Muscle layer of colon (tissue), 2 donors: ENCODE measurements around the gene SCAMP5.

ENCODE experiments used
- H3K27ac ChIP-seq: one replicate; pipeline ENCODE4 v1.7.0; 2013; ENCODE audit warnings: low read depth, mild to moderate bottlenecking, low read length, moderate library complexity
- H3K27me3 ChIP-seq, 2 donors: one replicate each; pipeline ENCODE4 v1.7.0; 2013; ENCODE audit warnings: low read length in 2 of 2, mild to moderate bottlenecking in 2 of 2; ENCODE audit not compliant: insufficient read depth in 2 of 2, control insufficient read depth in 1 of 2
- H3K36me3 ChIP-seq: one replicate; pipeline ENCODE4 v1.7.0; 2013; ENCODE audit warnings: mild to moderate bottlenecking, low read length; ENCODE audit not compliant: insufficient read depth
- H3K4me1 ChIP-seq: one replicate; pipeline ENCODE4 v1.7.0; 2013; ENCODE audit warnings: mild to moderate bottlenecking, low read length; ENCODE audit not compliant: insufficient read depth
- H3K4me3 ChIP-seq, 2 donors: one replicate each; pipeline ENCODE4 v1.7.0; 2013; ENCODE audit warnings: low read length in 2 of 2, low read depth in 1 of 2, mild to moderate bottlenecking in 1 of 2, moderate library complexity in 1 of 2
- H3K9ac ChIP-seq: one replicate; pipeline ENCODE4 v1.7.0; 2013; ENCODE audit warnings: low read length
- H3K9me3 ChIP-seq: one replicate; pipeline ENCODE4 v1.7.0; 2013; ENCODE audit warnings: mild to moderate bottlenecking, low read length
- donor health status: abdominal sarcoma.
- donor health status: Adenocarcinoma of cecum.

Gene SCAMP5, protein sequence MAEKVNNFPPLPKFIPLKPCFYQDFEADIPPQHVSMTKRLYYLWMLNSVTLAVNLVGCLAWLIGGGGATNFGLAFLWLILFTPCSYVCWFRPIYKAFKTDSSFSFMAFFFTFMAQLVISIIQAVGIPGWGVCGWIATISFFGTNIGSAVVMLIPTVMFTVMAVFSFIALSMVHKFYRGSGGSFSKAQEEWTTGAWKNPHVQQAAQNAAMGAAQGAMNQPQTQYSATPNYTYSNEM

DNA sequence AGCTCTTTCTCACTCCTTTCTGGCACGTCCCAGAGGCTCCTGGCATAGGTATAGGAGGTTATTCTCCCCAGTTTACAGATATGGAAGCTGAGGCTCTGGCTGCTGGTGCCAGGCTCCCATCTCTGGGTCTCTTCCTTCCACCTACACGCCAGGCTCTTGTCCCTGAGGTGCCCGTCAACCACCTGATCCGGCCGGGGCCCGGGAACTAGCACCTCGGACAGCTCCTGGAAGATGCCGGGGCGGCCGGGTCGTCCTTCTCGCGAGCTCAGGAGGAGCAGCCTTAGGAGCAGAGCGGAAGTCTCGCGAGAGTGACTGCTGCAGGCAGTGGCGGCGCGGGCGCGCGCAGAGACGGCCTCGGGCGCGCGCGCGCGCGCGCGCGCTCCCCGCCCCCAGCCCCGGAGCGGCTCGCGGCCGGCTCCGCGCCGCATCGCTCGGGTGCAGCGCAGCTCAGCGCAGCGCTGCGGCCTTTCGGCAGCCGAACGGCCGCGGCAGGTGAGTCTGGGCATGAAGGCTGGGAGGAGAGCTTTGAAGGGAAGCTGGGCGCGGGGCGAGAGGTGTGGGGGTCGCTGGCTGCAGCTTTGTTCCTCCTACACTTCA lies at the start of gene SCAMP5:
Gene SCAMP5 (plus strand): TSS at position 382 of the 597 bp plus-strand sequence. CDS start 16,277 bp downstream, outside the sequence.
- Histone ChIP-seq H3K9ac (no peak within 1 kb of the TSS), H3K27me3 (peaks cover 12 to 30% of the 10 kb centered on the region in 2 donors), H3K27ac (no peak within 1 kb of the TSS), H3K4me1 (peaks cover 6% of the 10 kb centered on the region), H3K36me3 (no peaks in the 10 kb centered on the region), H3K4me3 (peak within 1 kb of the TSS; percentile 55 to 60), H3K9me3 (no peaks in the 10 kb centered on the region)

DNA sequence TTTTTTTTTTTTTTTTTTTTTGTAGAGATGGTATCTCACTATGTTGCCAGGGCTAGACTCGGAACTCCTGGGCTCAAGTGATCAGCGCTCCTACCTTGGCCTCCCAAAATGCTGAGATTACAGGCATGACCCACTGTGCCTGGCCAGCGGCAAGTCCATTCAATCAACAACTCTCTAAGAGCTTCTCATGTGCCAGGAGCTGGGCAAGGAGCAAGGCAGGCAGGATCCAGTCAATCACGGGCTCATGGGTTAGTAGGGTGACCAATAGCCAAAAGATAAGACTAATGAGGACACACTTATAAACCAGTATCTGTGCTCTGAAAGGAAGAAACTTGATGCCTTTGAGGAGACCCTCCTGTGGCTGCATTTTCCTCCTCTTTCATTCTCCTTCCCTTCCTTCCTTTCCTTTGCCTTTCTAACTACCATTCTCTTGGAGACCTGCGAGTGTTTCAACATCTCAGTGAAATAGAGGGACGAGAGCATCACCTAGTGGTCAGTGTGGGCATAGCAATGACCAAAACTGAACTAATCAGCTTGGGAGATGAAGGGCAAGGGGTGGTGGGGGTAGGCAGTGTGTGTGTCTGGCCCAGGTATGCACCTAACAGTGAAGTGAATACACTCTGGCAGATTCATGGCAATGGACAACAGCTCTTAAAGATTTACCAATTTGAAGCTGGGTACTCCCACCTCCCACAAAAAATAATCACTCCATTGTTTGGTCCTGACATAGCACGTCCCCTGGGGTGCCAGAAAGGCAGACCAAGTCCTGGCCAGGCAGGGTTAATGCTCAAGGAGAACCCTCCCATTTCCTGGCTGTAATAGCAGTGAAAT lies 45.1 kb upstream of the SCAMP5 start:
- no peak overlapping the region for H3K9ac ChIP-seq
- H3K27me3 ChIP-seq = peaks cover 0 to 12% of the 10 kb centered on the region in 2 donors
- H3K9me3 ChIP-seq = no peaks in the 10 kb centered on the region
- H3K27ac ChIP-seq = no peak overlapping the region
- no peaks in the 10 kb centered on the region for H3K4me1 ChIP-seq
- no peaks in the 10 kb centered on the region for H3K36me3 ChIP-seq
- H3K4me3 ChIP-seq = no peak overlapping the region

DNA sequence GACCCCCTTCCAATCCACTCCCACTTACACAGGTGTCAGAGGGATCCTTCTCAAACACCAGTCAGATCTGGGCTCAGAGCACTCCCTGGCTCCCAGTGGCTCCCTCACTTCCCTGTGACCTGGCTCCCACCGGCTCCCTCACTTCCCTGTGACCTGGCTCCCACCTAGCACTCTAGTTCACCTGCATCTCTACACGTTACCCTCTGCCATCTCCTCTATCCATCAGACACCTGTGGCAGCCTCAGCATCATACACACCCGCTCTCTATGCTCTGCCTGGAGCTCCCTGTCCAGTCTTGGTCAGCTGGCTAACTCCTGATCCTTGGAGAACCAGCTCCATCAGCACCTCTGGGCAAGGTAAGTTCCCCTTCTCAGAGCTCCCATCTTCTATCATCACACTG lies 44.4 kb upstream of the SCAMP5 start:
- Histone ChIP-seq H3K4me3 (no peak overlapping the region), H3K4me1 (peaks cover 7% of the 10 kb centered on the region), H3K36me3 (no peaks in the 10 kb centered on the region), H3K9me3 (no peaks in the 10 kb centered on the region), H3K9ac (no peak overlapping the region), H3K27me3 (peaks cover 7 to 18% of the 10 kb centered on the region in 2 donors), H3K27ac (no peak overlapping the region)

DNA sequence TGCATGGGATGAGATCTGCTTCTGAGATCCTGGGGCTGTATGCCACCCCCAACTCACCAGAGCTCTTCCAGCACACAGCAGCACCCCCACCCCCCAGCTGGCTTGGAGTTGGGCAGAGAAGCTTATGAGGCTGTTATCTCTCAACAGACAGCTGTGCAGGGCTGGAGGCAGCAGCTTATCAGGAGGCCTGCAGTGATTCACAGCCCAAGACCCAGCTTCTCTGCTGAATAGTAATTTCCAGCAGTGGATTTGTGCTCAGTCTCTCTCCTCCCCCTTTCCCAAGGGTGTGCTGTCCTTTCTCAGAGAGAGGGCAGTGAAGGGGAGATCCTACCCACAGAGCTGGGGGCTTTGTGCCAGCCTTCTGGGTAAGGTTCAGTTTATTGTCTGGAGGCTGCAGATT lies 40.8 kb upstream of the SCAMP5 start:
- no peaks in the 10 kb centered on the region for H3K9me3 ChIP-seq
- H3K9ac ChIP-seq = no peak overlapping the region
- H3K27me3 ChIP-seq = peaks cover 23 to 46% of the 10 kb centered on the region in 2 donors
- no peak overlapping the region for H3K4me3 ChIP-seq
- no peak overlapping the region for H3K27ac ChIP-seq
- H3K4me1 ChIP-seq = peaks cover 21% of the 10 kb centered on the region
- no peaks in the 10 kb centered on the region for H3K36me3 ChIP-seq

DNA sequence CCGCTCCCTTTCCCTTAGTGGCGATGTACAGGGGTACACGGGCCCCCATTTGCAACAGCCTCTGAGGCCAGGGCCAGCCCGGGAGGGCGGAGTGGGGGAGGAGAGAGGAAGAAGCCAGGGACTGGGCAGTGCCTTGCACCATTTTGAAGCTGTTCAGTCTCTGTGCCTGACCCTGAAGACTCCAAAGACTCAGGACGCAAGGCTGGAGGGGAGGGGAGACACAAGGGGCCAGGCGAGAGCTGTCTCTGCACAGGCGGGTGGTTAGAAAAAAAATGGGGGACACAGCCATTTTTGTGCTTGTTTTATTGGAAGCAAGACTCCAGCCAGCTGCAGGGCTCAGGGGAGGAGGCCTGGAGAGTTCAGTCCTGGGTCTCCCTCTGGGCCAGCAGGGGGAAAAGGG lies 40.3 kb upstream of the SCAMP5 start:
- H3K4me1 ChIP-seq = peaks cover 21% of the 10 kb centered on the region
- H3K27ac ChIP-seq = peak overlapping the region; percentile 10
- no peaks in the 10 kb centered on the region for H3K9me3 ChIP-seq
- no peaks in the 10 kb centered on the region for H3K36me3 ChIP-seq
- H3K27me3 ChIP-seq = peaks cover 28 to 51% of the 10 kb centered on the region in 2 donors
- no peak overlapping the region for H3K4me3 ChIP-seq
- no peak overlapping the region for H3K9ac ChIP-seq

DNA sequence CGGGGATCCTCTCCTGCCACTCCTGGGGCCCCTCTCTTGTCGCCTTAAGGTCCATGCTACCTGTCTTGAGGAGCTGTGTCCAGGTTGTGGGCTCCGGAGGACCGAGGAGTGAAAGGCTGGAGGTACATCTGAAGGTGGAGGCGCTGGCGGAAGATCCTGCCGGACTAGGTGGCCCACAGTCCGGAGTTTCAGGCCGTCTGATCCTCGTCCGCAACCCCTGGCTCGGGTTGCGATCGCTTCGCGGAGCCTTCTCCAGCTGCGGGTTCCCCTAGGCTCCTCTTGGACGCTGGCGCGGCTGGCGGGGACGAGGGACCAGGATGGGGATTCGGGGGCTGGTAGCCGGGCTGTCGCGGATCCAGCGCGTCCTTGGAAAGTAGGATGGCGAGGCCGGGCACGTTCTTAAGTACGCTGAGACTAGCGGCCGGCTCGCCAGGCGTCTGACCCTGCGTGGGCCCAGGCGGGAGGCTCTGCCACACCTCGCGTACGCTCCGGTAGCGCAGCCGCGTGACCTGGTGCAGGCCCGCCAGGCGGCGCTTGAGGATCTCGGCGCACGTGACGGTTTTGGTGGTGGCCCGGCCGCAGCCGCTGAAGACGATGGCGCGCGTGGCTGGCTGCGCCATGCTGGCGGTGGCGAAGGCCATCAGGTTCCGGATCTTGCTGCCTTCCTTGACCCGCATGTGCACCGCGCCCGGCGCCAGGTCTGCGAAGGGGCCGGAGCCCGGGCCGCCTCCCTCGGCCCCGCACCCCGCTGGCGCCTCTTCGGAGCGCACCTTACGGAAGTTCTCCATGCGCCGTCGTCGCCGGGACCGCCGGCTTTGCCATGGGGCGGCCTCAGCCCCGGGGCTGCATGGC lies 39.3 kb upstream of the SCAMP5 start:
- H3K4me1 ChIP-seq = peaks cover 21% of the 10 kb centered on the region
- H3K9ac ChIP-seq = no peak overlapping the region
- H3K27ac ChIP-seq = peak overlapping the region; percentile 34
- no peaks in the 10 kb centered on the region for H3K9me3 ChIP-seq
- no peaks in the 10 kb centered on the region for H3K36me3 ChIP-seq
- peak overlapping the region; percentile 52 to 70 for H3K4me3 ChIP-seq
- H3K27me3 ChIP-seq = peaks cover 29 to 55% of the 10 kb centered on the region in 2 donors

DNA sequence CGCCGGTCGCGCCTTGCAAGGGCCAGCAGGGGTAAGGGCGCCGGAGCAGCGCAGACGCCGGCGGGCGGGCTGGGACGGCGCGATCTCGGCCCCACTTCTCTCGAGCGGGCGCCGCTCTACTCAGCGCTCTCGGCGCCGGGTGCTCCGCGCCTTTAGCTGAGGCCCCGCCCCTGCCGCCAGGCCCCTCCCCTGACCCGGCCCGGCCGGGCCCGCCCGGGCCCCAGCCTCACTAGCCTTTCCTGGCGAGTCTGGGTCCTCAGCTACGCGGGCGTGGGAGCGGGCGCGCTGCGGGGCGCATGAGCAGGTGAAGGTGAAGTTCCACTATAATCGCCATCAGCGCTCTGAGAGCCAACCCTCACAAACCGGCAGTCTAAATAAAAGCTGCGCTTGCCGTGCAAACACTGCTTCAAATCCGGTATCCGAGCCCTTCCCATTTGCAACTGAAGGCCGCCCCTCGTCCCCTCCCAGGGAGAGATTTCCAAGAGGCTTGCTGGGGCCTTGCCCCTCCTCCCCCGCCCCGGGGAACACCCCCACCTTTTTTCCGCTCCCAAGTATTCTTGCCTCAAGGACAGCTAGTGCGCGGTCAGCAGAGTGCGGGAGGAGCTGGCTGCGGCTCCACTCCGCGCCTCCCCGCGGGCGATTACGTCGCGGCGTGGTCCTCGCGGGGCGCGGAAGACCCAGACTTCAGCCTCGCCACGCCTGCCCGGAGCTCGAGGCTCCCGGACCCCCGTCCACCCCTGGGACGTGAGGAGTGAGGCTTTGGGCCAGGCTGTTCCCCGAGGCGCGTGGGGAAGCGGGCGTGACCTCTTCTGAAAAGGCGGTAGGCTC lies 38.5 kb upstream of the SCAMP5 start, which contains the start of gene RPP25:
Gene RPP25 (minus strand): TSS at position 125 of the 828 bp plus-strand sequence. CDS start 189 bp downstream, outside the sequence.
- Histone ChIP-seq H3K9me3 (no peaks in the 10 kb centered on the region), H3K4me3 (peak within 1 kb of the TSS; percentile 52 to 70), H3K9ac (no peak within 1 kb of the TSS), H3K27me3 (peaks cover 29 to 55% of the 10 kb centered on the region in 2 donors), H3K27ac (peak within 1 kb of the TSS; percentile 58), H3K4me1 (peaks cover 21% of the 10 kb centered on the region), H3K36me3 (no peaks in the 10 kb centered on the region)

DNA sequence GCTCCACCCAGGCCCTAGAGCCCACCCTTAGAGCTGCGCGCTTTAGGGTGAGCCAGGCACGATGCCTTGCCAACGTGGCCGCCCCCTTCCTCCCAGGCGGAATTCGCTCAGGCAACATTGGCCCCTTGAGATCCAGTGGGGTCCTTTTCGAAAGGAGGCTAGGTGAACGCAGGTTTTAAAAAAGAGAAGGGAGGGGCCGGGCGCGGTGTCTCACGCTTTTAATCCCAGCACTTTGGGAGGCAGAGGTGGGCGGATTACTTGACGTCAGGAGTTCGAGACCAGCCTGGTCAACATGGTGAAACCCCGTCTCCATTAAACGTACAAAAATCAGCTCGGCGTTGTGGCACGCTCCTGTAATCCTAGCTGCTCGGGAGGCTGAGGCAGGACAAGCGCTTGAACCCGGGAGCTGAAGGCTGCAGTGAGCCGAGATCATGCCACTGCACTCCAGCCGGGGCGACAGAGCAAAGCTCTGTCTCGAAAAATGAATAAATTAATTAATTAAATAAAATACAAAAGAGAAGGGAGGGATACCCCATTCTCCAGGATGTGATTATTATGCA lies 37.8 kb upstream of the SCAMP5 start:
- Histone ChIP-seq H3K27ac (no peak overlapping the region), H3K27me3 (peaks cover 29 to 55% of the 10 kb centered on the region in 2 donors), H3K4me3 (peak overlapping the region; percentile 52 to 70), H3K4me1 (peaks cover 21% of the 10 kb centered on the region), H3K36me3 (no peaks in the 10 kb centered on the region), H3K9me3 (no peaks in the 10 kb centered on the region), H3K9ac (no peak overlapping the region)

DNA sequence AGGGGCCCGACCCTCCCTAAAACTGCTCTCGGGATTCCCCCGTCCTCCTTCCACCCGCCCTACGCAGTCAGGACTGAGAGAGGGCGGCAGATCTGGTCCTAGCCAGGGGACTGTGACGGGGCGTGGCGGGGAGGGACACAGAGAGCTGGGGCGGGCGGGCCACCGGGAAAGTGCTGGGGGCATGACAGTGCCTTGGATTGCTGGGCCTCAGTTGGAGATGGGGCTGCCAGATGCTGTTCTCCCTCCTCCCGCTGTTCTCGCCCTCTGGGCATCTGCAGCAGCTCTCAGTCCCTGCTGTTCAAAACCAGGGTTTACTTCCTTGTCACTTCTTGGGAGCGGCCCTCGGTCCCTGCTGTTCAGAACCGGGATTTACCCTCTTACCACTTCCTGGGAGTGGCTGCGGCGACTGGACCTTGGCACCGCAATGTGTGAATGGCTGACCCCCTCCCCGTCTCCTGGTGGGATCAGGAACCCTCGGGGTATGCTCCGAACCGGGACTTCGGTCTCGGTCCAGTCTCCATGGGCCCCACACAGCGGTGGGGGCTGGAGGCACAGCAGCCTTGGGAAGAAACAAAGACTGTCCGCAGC lies 36.9 kb upstream of the SCAMP5 start:
- H3K27me3 ChIP-seq = peaks cover 29 to 55% of the 10 kb centered on the region in 2 donors
- no peaks in the 10 kb centered on the region for H3K9me3 ChIP-seq
- no peak overlapping the region for H3K9ac ChIP-seq
- no peak overlapping the region for H3K27ac ChIP-seq
- no peaks in the 10 kb centered on the region for H3K36me3 ChIP-seq
- H3K4me1 ChIP-seq = peaks cover 21% of the 10 kb centered on the region
- H3K4me3 ChIP-seq = peak overlapping the region; percentile 17 to 38
